Neural progenitor cell (in vitro differentiated cells): ENCODE results near the gene BICD2.

Experiments
- CTCF ChIP-seq: fragments of 200-600 bp; sonication (generic); IDR thresholded peaks from 2 replicates; pipeline ENCODE4 v1.5.1; 2017; ENCODE audit warnings: antibody characterized with exemption, mild to moderate bottlenecking
- EZH2 ChIP-seq: fragments of 200-600 bp; sonication (generic); IDR thresholded peaks from 2 replicates; pipeline ENCODE4 v1.6.1; 2017; ENCODE audit warnings: antibody characterized with exemption, mild to moderate bottlenecking, moderate library complexity
- EZH2phosphoT487 ChIP-seq: fragments of 200-600 bp; sonication (generic); IDR thresholded peaks from 2 replicates; pipeline ENCODE4 v1.6.1; 2017; ENCODE audit warnings: antibody characterized with exemption

- TF ChIP-seq CTCF (peak; percentile 91), EZH2 (no peak), EZH2phosphoT487 (no peak)
Observed at GRCh38 chr9:92790542-92791527, 26.2 kb upstream of the BICD2 start.
